LNCaP clone FGC (cell line): Measurements from ENCODE around the gene MAGI1.

Experiments used
- DNase-seq: peaks from one replicate; pipeline ENCODE4 v3.0.0-alpha.2; 2011; ENCODE audit warnings: low read depth
- H3K4me3 ChIP-seq: 2 replicates; pipeline ENCODE4 v1.5.1; 2011; ENCODE audit warnings: mild to moderate bottlenecking, low read depth, low read length, control low read depth
- CTCF ChIP-seq: IDR thresholded peaks from 2 replicates; pipeline ENCODE4 v1.5.1; 2012; ENCODE audit warnings: mild to moderate bottlenecking; ENCODE audit not compliant: control insufficient read depth, insufficient read depth; ENCODE audit errors: extremely low read depth

The MAGI1 gene

GRCh38 chr3:65627062-65627461 is 411.7 kb downstream of the MAGI1 start:
- TF ChIP-seq CTCF: no peak
- no peak for DNase-seq
- no peak overlapping the region for H3K4me3 ChIP-seq

GRCh38 chr3:65625305-65625704 is 413.4 kb downstream of the MAGI1 start:
- no peak overlapping the region for H3K4me3 ChIP-seq
- no peak for DNase-seq
- TF ChIP-seq CTCF: no peak

GRCh38 chr3:65623362-65623761 is 415.4 kb downstream of the MAGI1 start:
- TF ChIP-seq CTCF: no peak
- no peak for DNase-seq
- no peak overlapping the region for H3K4me3 ChIP-seq

GRCh38 chr3:65619888-65620287 is 418.8 kb downstream of the MAGI1 start:
- H3K4me3 ChIP-seq: no peak overlapping the region
- no peak for TF ChIP-seq CTCF
- peak; percentile 1 for DNase-seq

GRCh38 chr3:65619451-65619881 is 419.3 kb downstream of the MAGI1 start:
- TF ChIP-seq CTCF: no peak
- no peak for DNase-seq
- no peak overlapping the region for H3K4me3 ChIP-seq

- DNase-seq: no peak
- no peak for TF ChIP-seq CTCF
- no peak overlapping the region for H3K4me3 ChIP-seq
Measured at GRCh38 chr3:65618599-65618998, 420.1 kb downstream of the MAGI1 start.

- no peak overlapping the region for H3K4me3 ChIP-seq
- no peak for DNase-seq
- TF ChIP-seq CTCF: no peak
Measured at GRCh38 chr3:65617787-65618186, 420.9 kb downstream of the MAGI1 start.
